Esophagus muscularis mucosa (tissue), 4 donors: Measurements from ENCODE around the gene SMPD1. TPM values are rescaled to one million over a fixed set of nuclear protein-coding genes. Genes with fewer than 3 reads are reported as not detected.

Experiments
- DNase-seq: peaks from one replicate; pipeline ENCODE4 v3.0.0-alpha.2; 2017; ENCODE audit errors: extremely low spot score
- H3K27ac ChIP-seq, 4 donors: fragments of 200-600 bp; sonication (generic); replicated peaks in 1 of 4; 1 replicate in 3 of 4; 2 replicates in 1 of 4; pipeline ENCODE4 v1.5.1; 2016 to 2019; ENCODE audit warnings: mild to moderate bottlenecking in 1 of 4
- H3K27me3 ChIP-seq, 4 donors: fragments of 200-600 bp; sonication (generic); one replicate each; pipeline versions ENCODE4 v1.5.1 to v1.6.0; 2016 to 2019
- H3K36me3 ChIP-seq, 4 donors: fragments of 200-600 bp; sonication (generic); one replicate each; pipeline ENCODE4 v1.5.1; 2016 to 2019
- H3K4me1 ChIP-seq, 4 donors: fragments of 200-600 bp; sonication (generic); one replicate each; pipeline ENCODE4 v1.5.1; 2016 to 2019
- H3K4me3 ChIP-seq, 4 donors: fragments of 200-600 bp; sonication (generic); 1 replicate in 2 of 4; 2 replicates in 2 of 4; pipeline ENCODE4 v1.5.1; 2016 to 2019; ENCODE audit warnings: mild to moderate bottlenecking in 4 of 4, moderate library complexity in 1 of 4
- H3K9me3 ChIP-seq, 4 donors: fragments of 200-600 bp; sonication (generic); 1 replicate in 3 of 4; 2 replicates in 1 of 4; pipeline ENCODE4 v1.5.1; 2016 to 2019
- EP300 ChIP-seq: sonication (generic); formaldehyde crosslinking; IDR thresholded peaks from one replicate; pipeline ENCODE4 v1.6.1; 2017; ENCODE audit warnings: antibody characterized with exemption
- POLR2A ChIP-seq: fragments of 450-650 bp; IDR thresholded peaks from one replicate; pipeline ENCODE4 v1.6.1; 2017; ENCODE audit warnings: antibody characterized with exemption, moderate library complexity, mild to moderate bottlenecking, low read depth
- POLR2AphosphoS5 ChIP-seq, 2 donors: sonication (generic); formaldehyde crosslinking; IDR thresholded peaks; one replicate each; pipeline ENCODE4 v1.6.1; 2017; ENCODE audit warnings: antibody characterized with exemption in 2 of 2
- WGBS: methylation state at CpG from one replicate; pipeline ENCODE4 v1.1.5; 2018; 5-methylcytosine and 5-hydroxymethylcytosine counted together
- intact Hi-C: fragments of 100-400 bp; cut with DNase I; formaldehyde crosslinking; loops from one replicate; pipeline ENCODE4 v1.15.1; 2023
- total RNA-seq, 4 donors: library from RNA; depleted of rRNA; stranded (reverse); fragments of >200 nt; gene quantifications; one replicate each; pipeline versions ENCODE4 v1.1.0 to v1.2.1, GENCODE V29; 2016
- TF ChIP-seq, protein P1 (sequence below), 3 experiments: fragments of 200-600 bp in 2 of 3; fragments of 450-650 bp in 1 of 3; sonication (generic) in 2 of 3; IDR thresholded peaks; one replicate each; pipeline ENCODE4 v1.5.1; 2017 to 2019; ENCODE audit warnings: antibody characterized with exemption in 3 of 3, mild to moderate bottlenecking in 2 of 3, moderate library complexity in 1 of 3

Gene SMPD1
- total RNA-seq, 4 donors from 2014 or later: 28.2 to 37.9 (median 30.8) TPM

DNA sequence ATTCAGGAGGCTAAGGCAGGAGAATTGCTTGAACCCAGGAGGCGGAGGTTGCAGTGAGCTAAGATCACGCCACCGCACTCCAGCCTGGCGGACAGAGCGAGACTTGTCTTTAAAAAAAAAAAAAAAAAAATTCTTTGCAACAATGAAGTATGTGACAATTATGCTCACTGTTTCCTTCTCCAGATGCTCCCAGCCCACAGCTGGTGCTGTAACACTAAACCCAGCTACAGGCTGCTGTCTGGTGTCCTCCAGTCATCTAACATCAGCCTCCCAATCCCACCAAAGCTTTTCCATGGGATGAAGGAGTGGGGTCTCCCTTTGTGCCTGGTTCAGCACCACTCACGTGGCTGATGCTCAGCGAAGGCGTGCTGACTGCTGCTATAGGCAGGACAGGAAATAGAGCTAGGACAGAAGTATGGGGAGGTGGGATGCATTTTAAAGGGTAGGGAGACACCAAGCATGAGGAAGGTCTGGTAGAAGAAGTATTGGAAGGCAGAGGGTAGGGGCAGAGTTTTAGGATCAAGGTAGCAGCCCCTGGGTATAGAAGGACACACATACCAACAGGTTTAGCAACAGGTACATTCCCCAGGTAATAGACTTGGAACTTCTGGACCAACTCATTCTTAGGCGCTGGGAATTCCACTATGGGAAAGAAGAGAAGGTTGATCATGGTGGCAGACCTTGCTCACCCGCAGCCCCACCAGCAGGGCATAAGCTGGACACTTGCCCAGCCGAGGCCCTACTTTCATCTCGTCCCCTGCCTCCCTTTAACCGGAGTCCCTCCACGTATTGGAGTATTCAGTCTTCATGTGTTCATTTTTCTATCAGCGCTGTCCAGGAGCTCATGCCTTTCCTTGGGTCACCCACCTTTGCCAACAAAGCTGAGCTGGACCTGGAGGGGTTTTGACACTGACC is 10.4 kb downstream of the SMPD1 start:
- Histone ChIP-seq H3K27ac (no peak overlapping the region), H3K4me3 (no peak overlapping the region), H3K27me3 (no peaks in the 10 kb centered on the region), H3K4me1 (peaks cover 0 to 30% (median 25%) of the 10 kb centered on the region in 4 donors), H3K36me3 (peaks cover 33 to 78% (median 54%) of the 10 kb centered on the region in 4 donors), H3K9me3 (no peaks in the 10 kb centered on the region)
- 94% methylated on average over 15 of the region's 15 CpGs for WGBS
- TF ChIP-seq EP300 (no peak), POLR2AphosphoS5 (IDR thresholded peaks at IDR 0.05) (no peak), POLR2A (no peak)
- TF ChIP-seq, protein P1, sequence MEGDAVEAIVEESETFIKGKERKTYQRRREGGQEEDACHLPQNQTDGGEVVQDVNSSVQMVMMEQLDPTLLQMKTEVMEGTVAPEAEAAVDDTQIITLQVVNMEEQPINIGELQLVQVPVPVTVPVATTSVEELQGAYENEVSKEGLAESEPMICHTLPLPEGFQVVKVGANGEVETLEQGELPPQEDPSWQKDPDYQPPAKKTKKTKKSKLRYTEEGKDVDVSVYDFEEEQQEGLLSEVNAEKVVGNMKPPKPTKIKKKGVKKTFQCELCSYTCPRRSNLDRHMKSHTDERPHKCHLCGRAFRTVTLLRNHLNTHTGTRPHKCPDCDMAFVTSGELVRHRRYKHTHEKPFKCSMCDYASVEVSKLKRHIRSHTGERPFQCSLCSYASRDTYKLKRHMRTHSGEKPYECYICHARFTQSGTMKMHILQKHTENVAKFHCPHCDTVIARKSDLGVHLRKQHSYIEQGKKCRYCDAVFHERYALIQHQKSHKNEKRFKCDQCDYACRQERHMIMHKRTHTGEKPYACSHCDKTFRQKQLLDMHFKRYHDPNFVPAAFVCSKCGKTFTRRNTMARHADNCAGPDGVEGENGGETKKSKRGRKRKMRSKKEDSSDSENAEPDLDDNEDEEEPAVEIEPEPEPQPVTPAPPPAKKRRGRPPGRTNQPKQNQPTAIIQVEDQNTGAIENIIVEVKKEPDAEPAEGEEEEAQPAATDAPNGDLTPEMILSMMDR (IDR thresholded peaks at IDR 0.05): no peak
- no peak for DNase-seq
- intact Hi-C loops: no loop called here

DNA sequence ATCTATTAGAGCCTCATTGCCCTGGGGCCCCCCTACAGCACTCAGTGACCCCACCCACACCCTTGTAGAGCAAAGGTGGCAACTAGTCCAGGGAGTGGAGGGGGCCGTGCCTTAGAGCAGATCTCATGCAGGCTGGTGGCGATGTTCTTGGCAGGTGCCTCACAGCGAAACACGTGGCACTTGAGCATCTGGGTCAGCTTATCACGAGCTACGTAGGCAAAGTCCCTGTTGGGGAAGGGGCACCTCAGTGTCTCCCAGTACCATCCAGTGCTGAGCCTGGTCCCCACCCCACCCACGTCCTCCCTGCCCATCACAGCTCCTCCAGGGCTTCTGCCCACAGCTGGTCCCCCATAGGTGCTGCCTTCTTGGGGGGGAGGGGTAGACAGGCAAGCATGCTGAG is 11.2 kb downstream of the SMPD1 start:
- Histone ChIP-seq H3K27ac (no peak overlapping the region), H3K4me3 (no peak overlapping the region), H3K9me3 (no peaks in the 10 kb centered on the region), H3K36me3 (peaks cover 33 to 71% (median 50%) of the 10 kb centered on the region in 4 donors), H3K4me1 (peaks cover 0 to 38% (median 27%) of the 10 kb centered on the region in 4 donors), H3K27me3 (no peaks in the 10 kb centered on the region)
- 98% methylated on average over 6 of the region's 7 CpGs for WGBS
- no peak for TF ChIP-seq POLR2AphosphoS5 (IDR thresholded peaks at IDR 0.05)
- TF ChIP-seq POLR2A: no peak
- intact Hi-C loops: no loop called here
- no peak for DNase-seq

DNA sequence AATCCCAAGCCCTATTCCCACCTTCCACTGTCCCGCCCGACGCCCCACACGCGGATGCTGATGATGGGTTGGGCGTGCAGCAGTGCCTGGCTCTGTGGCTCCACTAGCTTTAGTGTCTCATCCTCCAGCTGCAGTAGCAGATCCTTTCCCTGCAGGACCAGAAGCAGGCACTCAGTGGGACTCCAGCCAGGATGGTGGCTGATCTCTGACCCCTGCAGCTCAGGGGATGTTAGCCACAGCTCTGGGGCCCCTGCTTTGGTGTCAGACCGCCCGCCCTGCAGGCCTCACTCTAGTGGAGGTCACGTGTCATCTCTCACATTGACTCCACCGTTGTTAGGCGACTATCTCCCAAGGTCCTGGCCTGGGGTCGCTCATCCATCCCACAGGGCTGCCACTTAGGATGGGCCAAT is 11.8 kb downstream of the SMPD1 start:
- H3K36me3 ChIP-seq: peaks cover 33 to 72% (median 47%) of the 10 kb centered on the region in 4 donors
- DNase-seq: no peak
- no peaks in the 10 kb centered on the region for H3K27me3 ChIP-seq
- H3K4me1 ChIP-seq: peaks cover 0 to 41% (median 25%) of the 10 kb centered on the region in 4 donors
- WGBS: 85% methylated on average over 12 of the region's 12 CpGs
- intact Hi-C loops: no loop called here
- no peak overlapping the region for H3K27ac ChIP-seq
- H3K9me3 ChIP-seq: no peaks in the 10 kb centered on the region
- H3K4me3 ChIP-seq: no peak overlapping the region
- TF ChIP-seq, protein P1 (IDR thresholded peaks at IDR 0.05): no peak
- TF ChIP-seq POLR2AphosphoS5 (IDR thresholded peaks at IDR 0.05) (no peak), EP300 (no peak), POLR2A (no peak)

DNA sequence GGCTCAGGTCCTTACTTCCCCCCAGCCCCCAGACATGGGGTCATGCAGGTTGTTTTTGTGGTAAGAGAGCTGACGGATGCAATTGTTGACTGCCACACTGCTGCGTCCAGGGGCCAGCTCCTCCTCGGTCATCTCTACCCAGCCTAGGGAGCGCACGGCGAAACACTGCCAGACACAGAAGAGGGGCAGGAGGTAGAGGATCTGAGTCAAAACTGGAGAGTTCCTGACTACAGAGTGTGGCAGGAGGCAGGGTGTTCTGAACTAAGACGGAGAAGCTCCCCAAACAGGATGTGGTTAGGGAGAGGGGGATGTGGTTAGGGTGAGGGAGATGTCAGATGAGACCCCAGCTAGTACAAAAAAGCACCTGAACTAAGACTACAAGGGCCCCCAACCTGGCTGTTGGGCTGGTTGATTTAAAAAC is 12.3 kb downstream of the SMPD1 start:
- WGBS: 83% methylated on average over 7 of the region's 7 CpGs
- TF ChIP-seq POLR2AphosphoS5 (IDR thresholded peaks at IDR 0.05): no peak
- TF ChIP-seq EP300: no peak
- TF ChIP-seq, protein P1 (IDR thresholded peaks at IDR 0.05): no peak
- no peak for TF ChIP-seq POLR2A
- no peak overlapping the region for H3K27ac ChIP-seq
- intact Hi-C loops: no loop called here
- H3K9me3 ChIP-seq: no peaks in the 10 kb centered on the region
- DNase-seq: no peak
- peaks cover 0 to 39% (median 20%) of the 10 kb centered on the region in 4 donors for H3K4me1 ChIP-seq
- no peaks in the 10 kb centered on the region for H3K27me3 ChIP-seq
- H3K4me3 ChIP-seq: no peak overlapping the region
- H3K36me3 ChIP-seq: peaks cover 33 to 71% (median 47%) of the 10 kb centered on the region in 4 donors

DNA sequence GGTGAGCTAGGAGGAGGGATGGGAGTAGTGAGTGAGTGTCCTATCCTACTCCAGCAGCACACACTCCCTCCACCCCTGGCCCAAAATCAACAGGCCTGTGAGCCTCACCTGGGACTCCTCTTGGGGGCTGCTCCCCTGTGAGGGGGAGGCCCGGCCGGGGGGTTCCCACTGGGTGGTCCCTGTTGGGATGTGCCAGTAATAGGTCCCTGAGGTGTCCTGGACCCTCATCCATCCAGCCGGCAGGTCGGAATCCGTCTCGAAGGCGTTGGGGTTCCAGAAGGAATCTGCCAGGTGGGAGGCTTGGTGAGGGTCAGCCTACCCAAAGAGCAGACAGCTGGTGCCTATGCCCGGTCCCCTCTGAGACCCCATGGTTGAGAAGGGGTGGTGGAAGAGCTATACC is 13.3 kb downstream of the SMPD1 start:
- intact Hi-C loops: no loop called here
- H3K27ac ChIP-seq: no peak overlapping the region
- H3K4me3 ChIP-seq: no peak overlapping the region
- no peaks in the 10 kb centered on the region for H3K27me3 ChIP-seq
- no peak for DNase-seq
- peaks cover 0 to 30% (median 15%) of the 10 kb centered on the region in 4 donors for H3K4me1 ChIP-seq
- no peak for TF ChIP-seq EP300
- TF ChIP-seq POLR2A: no peak
- TF ChIP-seq POLR2AphosphoS5 (IDR thresholded peaks at IDR 0.05): no peak
- TF ChIP-seq, protein P1 (IDR thresholded peaks at IDR 0.05): no peak
- peaks cover 28 to 67% (median 46%) of the 10 kb centered on the region in 4 donors for H3K36me3 ChIP-seq
- 93% methylated on average over 8 of the region's 8 CpGs for WGBS
- H3K9me3 ChIP-seq: no peaks in the 10 kb centered on the region
